Mesenchymal stem cell (in vitro differentiated cells and primary cell): ENCODE measurements around the gene NHLRC1.

Source experiments
- DNase-seq: peaks from one replicate; pipeline ENCODE4 v3.0.0-alpha.2; 2013
- H2AFZ ChIP-seq: one replicate; pipeline ENCODE4 v1.6.1; 2013; ENCODE audit warnings: low read depth, mild to moderate bottlenecking, control low read depth, inconsistent platforms, low read length, moderate library complexity
- H2AK5ac ChIP-seq: 2 replicates; pipeline ENCODE4 v1.6.1; 2013; ENCODE audit warnings: low read length, moderate library complexity, mild to moderate bottlenecking, inconsistent platforms; ENCODE audit not compliant: severe bottlenecking
- H2BK120ac ChIP-seq: one replicate; pipeline ENCODE4 v1.6.1; 2013; ENCODE audit warnings: low read depth, mild to moderate bottlenecking, inconsistent platforms, low read length, moderate library complexity
- H2BK12ac ChIP-seq, 2 experiments: one replicate each; pipeline ENCODE4 v1.6.1; 2013; ENCODE audit warnings: inconsistent platforms in 2 of 2, low read length in 2 of 2, mild to moderate bottlenecking in 2 of 2, moderate library complexity in 2 of 2, control low read depth in 1 of 2
- H2BK15ac ChIP-seq: one replicate; pipeline ENCODE4 v1.6.1; 2013; ENCODE audit warnings: mild to moderate bottlenecking, low read depth, inconsistent platforms; ENCODE audit not compliant: poor library complexity, severe bottlenecking
- H2BK5ac ChIP-seq: 2 replicates; pipeline ENCODE4 v1.6.1; 2013; ENCODE audit warnings: low read depth, mild to moderate bottlenecking, low read length, control low read depth, inconsistent platforms; ENCODE audit not compliant: poor library complexity, severe bottlenecking
- H3K14ac ChIP-seq, 2 experiments: one replicate each; pipeline ENCODE4 v1.6.1; 2013; ENCODE audit warnings: inconsistent platforms in 2 of 2, low read length in 2 of 2, control low read depth in 1 of 2, mild to moderate bottlenecking in 1 of 2, moderate library complexity in 1 of 2
- H3K18ac ChIP-seq, 2 experiments: one replicate each; pipeline ENCODE4 v1.6.1; 2013; ENCODE audit warnings: inconsistent platforms in 2 of 2, low read length in 2 of 2, control low read depth in 1 of 2, low read depth in 1 of 2, mild to moderate bottlenecking in 1 of 2
- H3K23ac ChIP-seq, 2 experiments: one replicate each; pipeline ENCODE4 v1.6.1; 2013; ENCODE audit warnings: inconsistent platforms in 2 of 2, low read length in 2 of 2, mild to moderate bottlenecking in 2 of 2, moderate library complexity in 2 of 2, control low read depth in 1 of 2
- H3K27ac ChIP-seq: 2 replicates; pipeline ENCODE4 v1.5.1; 2013; ENCODE audit warnings: mild to moderate bottlenecking, moderate library complexity, low read length, control low read depth, inconsistent platforms; ENCODE audit not compliant: poor library complexity, severe bottlenecking
- H3K27me3 ChIP-seq, 2 experiments: 2 replicates each; pipeline versions ENCODE4 v1.6.1 to v1.7.0; 2013; ENCODE audit warnings: low read length in 2 of 2, mild to moderate bottlenecking in 2 of 2, moderate library complexity in 2 of 2, control low read depth in 1 of 2, inconsistent platforms in 1 of 2; ENCODE audit not compliant: control insufficient read depth in 1 of 2, insufficient read depth in 1 of 2
- H3K36me3 ChIP-seq, 2 experiments: 2 replicates each; pipeline versions ENCODE4 v1.6.1 to v1.7.0; 2013; ENCODE audit warnings: low read length in 2 of 2, control low read depth in 1 of 2, inconsistent platforms in 1 of 2, low read depth in 1 of 2, mild to moderate bottlenecking in 1 of 2; ENCODE audit not compliant: insufficient read depth in 2 of 2, control insufficient read depth in 1 of 2
- H3K4ac ChIP-seq, 2 experiments: one replicate each; pipeline ENCODE4 v1.6.1; 2013; ENCODE audit warnings: inconsistent platforms in 2 of 2, low read length in 2 of 2, mild to moderate bottlenecking in 2 of 2, moderate library complexity in 2 of 2, control low read depth in 1 of 2, low read depth in 1 of 2
- H3K4me1 ChIP-seq: 2 replicates; pipeline ENCODE4 v1.6.1; 2013; ENCODE audit warnings: low read depth, low read length, control low read depth; ENCODE audit not compliant: control insufficient read depth, insufficient read depth
- H3K4me2 ChIP-seq: 2 replicates; pipeline ENCODE4 v1.6.1; 2013; ENCODE audit warnings: low read length, mild to moderate bottlenecking, inconsistent platforms; ENCODE audit not compliant: poor library complexity, severe bottlenecking
- H3K4me3 ChIP-seq, 2 experiments: 2 replicates each; pipeline versions ENCODE4 v1.5.1 to v1.7.0; 2013; ENCODE audit warnings: low read length in 2 of 2, mild to moderate bottlenecking in 2 of 2, control low read depth in 1 of 2, low read depth in 1 of 2; ENCODE audit not compliant: insufficient read depth in 1 of 2
- H3K79me1 ChIP-seq: replicated peaks from 2 replicates; pipeline ENCODE4 v1.6.1; 2013; ENCODE audit warnings: mild to moderate bottlenecking, control low read depth, low read length, inconsistent platforms; ENCODE audit not compliant: poor library complexity, severe bottlenecking
- H3K9ac ChIP-seq: 2 replicates; pipeline ENCODE4 v1.7.0; 2013; ENCODE audit warnings: mild to moderate bottlenecking, low read length, moderate library complexity
- H3K9me3 ChIP-seq: 2 replicates; pipeline ENCODE4 v1.7.0; 2013; ENCODE audit warnings: mild to moderate bottlenecking, low read length; ENCODE audit not compliant: control insufficient read depth
- H4K8ac ChIP-seq: one replicate; pipeline ENCODE4 v1.6.1; 2013; ENCODE audit warnings: inconsistent platforms, mild to moderate bottlenecking, low read length, moderate library complexity
- H4K91ac ChIP-seq: one replicate; pipeline ENCODE4 v1.6.1; 2013; ENCODE audit warnings: mild to moderate bottlenecking, low read length, inconsistent platforms
- WGBS: methylation state at CpG from one replicate; pipeline ENCODE4 v1.1.7; 2013; ENCODE audit warnings: mixed read lengths; 5-methylcytosine and 5-hydroxymethylcytosine counted together

Gene NHLRC1

GRCh38 chr6:18088419-18089296 is 33.8 kb downstream of the NHLRC1 start:
- H3K9me3 ChIP-seq, result peaks cover 12% of the 10 kb centered on the region
- no peaks in the 10 kb centered on the region for H3K4me1 ChIP-seq
- H2BK5ac ChIP-seq, result no peak overlapping the region
- no peak overlapping the region for H3K9ac ChIP-seq
- H2AK5ac ChIP-seq, result no peak overlapping the region
- no peak overlapping the region for H2BK15ac ChIP-seq
- H3K18ac ChIP-seq, result no peak overlapping the region
- no peak for DNase-seq
- H4K8ac ChIP-seq, result no peak overlapping the region
- no peak overlapping the region for H3K27ac ChIP-seq
- 66% methylated on average over 2 of the region's 5 CpGs for WGBS
- no peak overlapping the region for H3K23ac ChIP-seq
- no peak overlapping the region for H2BK120ac ChIP-seq
- H3K4me2 ChIP-seq, result no peak overlapping the region
- H3K4ac ChIP-seq, result no peak overlapping the region
- H3K4me3 ChIP-seq, result no peak overlapping the region
- no peaks in the 10 kb centered on the region for H3K79me1 ChIP-seq
- H2BK12ac ChIP-seq, result no peak overlapping the region
- H2AFZ ChIP-seq, result no peak overlapping the region
- no peaks in the 10 kb centered on the region for H3K27me3 ChIP-seq
- H3K36me3 ChIP-seq, result no peaks in the 10 kb centered on the region
- H3K14ac ChIP-seq, result no peak overlapping the region
- H4K91ac ChIP-seq, result no peak overlapping the region

GRCh38 chr6:18087396-18088165 is 34.9 kb downstream of the NHLRC1 start:
- no peak overlapping the region for H3K27ac ChIP-seq
- H2BK15ac ChIP-seq, result no peak overlapping the region
- no peak overlapping the region for H3K4me2 ChIP-seq
- no peak overlapping the region for H3K4me3 ChIP-seq
- H3K4ac ChIP-seq, result no peak overlapping the region
- H2BK120ac ChIP-seq, result no peak overlapping the region
- no peak overlapping the region for H4K8ac ChIP-seq
- no peaks in the 10 kb centered on the region for H3K79me1 ChIP-seq
- H3K23ac ChIP-seq, result no peak overlapping the region
- H3K9ac ChIP-seq, result no peak overlapping the region
- H4K91ac ChIP-seq, result no peak overlapping the region
- 90% methylated on average over 5 of the region's 5 CpGs for WGBS
- H3K9me3 ChIP-seq, result peaks cover 12% of the 10 kb centered on the region
- no peak overlapping the region for H2BK12ac ChIP-seq
- no peak overlapping the region for H2AK5ac ChIP-seq
- no peak for DNase-seq
- H3K36me3 ChIP-seq, result no peaks in the 10 kb centered on the region
- H3K18ac ChIP-seq, result no peak overlapping the region
- H3K14ac ChIP-seq, result no peak overlapping the region
- no peaks in the 10 kb centered on the region for H3K27me3 ChIP-seq
- no peak overlapping the region for H2BK5ac ChIP-seq
- H2AFZ ChIP-seq, result no peak overlapping the region
- no peaks in the 10 kb centered on the region for H3K4me1 ChIP-seq

DNA sequence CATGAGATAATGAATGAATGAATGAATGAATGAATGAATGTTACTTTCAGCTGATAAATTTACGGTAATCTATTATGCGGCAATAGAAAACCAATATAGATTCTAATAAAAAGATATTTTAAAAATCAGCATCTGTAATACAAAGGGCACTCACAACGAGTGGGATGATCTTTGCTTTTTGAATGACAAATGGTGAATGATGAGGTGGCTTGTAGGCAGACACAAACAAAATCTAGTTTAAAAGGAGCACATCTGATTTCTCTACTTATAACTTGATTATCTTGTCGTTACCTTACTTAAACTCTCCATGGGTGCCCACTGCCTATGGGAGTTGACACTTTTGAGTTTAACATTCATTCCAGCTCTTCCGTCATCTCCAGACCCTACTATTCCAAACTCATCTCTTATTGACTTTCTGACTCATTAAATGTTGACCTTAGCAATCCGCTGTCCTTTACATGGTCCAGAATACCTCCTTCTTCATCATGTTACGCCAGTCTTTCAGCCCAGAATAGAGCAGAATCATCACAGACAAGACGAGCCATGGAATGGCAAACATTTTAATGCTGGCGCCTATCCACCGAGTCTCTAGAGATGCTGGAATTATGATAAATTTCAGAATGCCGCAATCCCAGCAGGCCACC is 41.3 kb downstream of the NHLRC1 start:
- Histone ChIP-seq H4K91ac (no peak overlapping the region), H3K14ac (no peak overlapping the region), H3K4ac (no peak overlapping the region), H3K9ac (no peak overlapping the region), H2BK5ac (no peak overlapping the region), H3K4me2 (no peak overlapping the region), H3K4me3 (no peak overlapping the region), H2AFZ (no peak overlapping the region), H3K4me1 (no peaks in the 10 kb centered on the region), H2BK15ac (no peak overlapping the region), H3K9me3 (no peaks in the 10 kb centered on the region), H3K27me3 (no peaks in the 10 kb centered on the region), H3K18ac (no peak overlapping the region), H3K23ac (no peak overlapping the region), H2BK120ac (no peak overlapping the region), H2AK5ac (no peak overlapping the region), H3K36me3 (no peaks in the 10 kb centered on the region), H3K27ac (no peak overlapping the region), H3K79me1 (no peaks in the 10 kb centered on the region), H4K8ac (no peak overlapping the region), H2BK12ac (no peak overlapping the region)
- 90% methylated on average over 9 of the region's 11 CpGs for WGBS
- no peak for DNase-seq

- Histone ChIP-seq H3K23ac (no peak overlapping the region), H4K8ac (no peak overlapping the region), H2BK12ac (no peak overlapping the region), H2BK5ac (no peak overlapping the region), H3K27ac (no peak overlapping the region), H2BK15ac (no peak overlapping the region), H3K36me3 (no peaks in the 10 kb centered on the region), H3K79me1 (no peaks in the 10 kb centered on the region), H3K9me3 (no peaks in the 10 kb centered on the region), H2AFZ (no peak overlapping the region), H3K27me3 (no peaks in the 10 kb centered on the region), H2BK120ac (no peak overlapping the region), H3K4me2 (no peak overlapping the region), H2AK5ac (no peak overlapping the region), H3K14ac (no peak overlapping the region), H3K4me3 (no peak overlapping the region), H3K18ac (no peak overlapping the region), H3K4me1 (no peaks in the 10 kb centered on the region), H3K9ac (no peak overlapping the region), H3K4ac (no peak overlapping the region), H4K91ac (no peak overlapping the region)
- DNase-seq, result no peak
- 86% methylated on average over 4 of the region's 4 CpGs for WGBS
Measured at GRCh38 chr6:18080544-18080943, 41.9 kb downstream of the NHLRC1 start.
